Measurements from ENCODE around the gene TRPM2.

Gene TRPM2

GRCh38 chr21:44353191-44353970 is at the start of gene TRPM2:
TRPM2 (plus strand) TSS chr21:44353621; CDS start chr21:44353701, 80 bp downstream.
- intact Hi-C loops (cut with DNase I): no loop called here
- DNase-seq: peak in 7 of 10 donors; percentile 48 to 93 (median 69)

GRCh38 chr21:44304011-44304616 is 49.3 kb upstream of the TRPM2 start:
- DNase-seq: peak in 1 of 10 donors; percentile 47
- intact Hi-C loops (cut with DNase I): loop anchor here (5.0 kb wide), 1 partner anchor 33 kb away; the partner anchor contains the start of gene CFAP410

GRCh38 chr21:44304877-44305293 is 48.5 kb upstream of the TRPM2 start:
- intact Hi-C loops (cut with DNase I): loop anchor here (5.0 kb wide), 1 partner anchor 32 kb away; the partner anchor contains the start of gene CFAP410
- DNase-seq: peak; percentile 53 to 96 (median 74)

- intact Hi-C loops (cut with DNase I): no loop called here
- DNase-seq: peak in 1 of 10 donors; percentile 55
These were observed 47.7 kb upstream of the TRPM2 start for GRCh38 chr21:44305691-44306090.

- DNase-seq: no peak
- intact Hi-C loops (cut with DNase I): no loop called here
These were observed 46.3 kb upstream of the TRPM2 start for GRCh38 chr21:44306936-44307704.

- DNase-seq: no peak
- intact Hi-C loops (cut with DNase I): no loop called here
These were observed 42.6 kb upstream of the TRPM2 start for GRCh38 chr21:44310628-44311507.

- intact Hi-C loops (cut with DNase I): no loop called here
- no peak for DNase-seq
These were observed 41.3 kb upstream of the TRPM2 start for GRCh38 chr21:44312089-44312488.

GRCh38 chr21:44312716-44313115 is 40.7 kb upstream of the TRPM2 start:
- no peak for DNase-seq
- intact Hi-C loops (cut with DNase I): no loop called here

GRCh38 chr21:44313451-44313850 is 40.0 kb upstream of the TRPM2 start:
- intact Hi-C loops (cut with DNase I): no loop called here
- DNase-seq: no peak

GRCh38 chr21:44314128-44314527 is 39.3 kb upstream of the TRPM2 start:
- DNase-seq: no peak
- intact Hi-C loops (cut with DNase I): no loop called here

- intact Hi-C loops (cut with DNase I): no loop called here
These were observed 38.9 kb upstream of the TRPM2 start for GRCh38 chr21:44314561-44314960.

GRCh38 chr21:44315691-44316203 is 37.7 kb upstream of the TRPM2 start:
- intact Hi-C loops (cut with DNase I): no loop called here
- no peak for DNase-seq

More at GRCh38 chr21:44314561-44314960, 38.9 kb upstream of the TRPM2 start:
- no peak for DNase-seq

GRCh38 chr21:44316277-44316900 is 37.0 kb upstream of the TRPM2 start:
- DNase-seq: no peak
- intact Hi-C loops (cut with DNase I): no loop called here

GRCh38 chr21:44317241-44317782 is 36.1 kb upstream of the TRPM2 start:
- peak in 3 of 10 donors; percentile 52 to 94 (median 68) for DNase-seq
- intact Hi-C loops (cut with DNase I): no loop called here

- intact Hi-C loops (cut with DNase I): no loop called here
- DNase-seq: no peak
These were observed 35.5 kb upstream of the TRPM2 start for GRCh38 chr21:44317871-44318270.

GRCh38 chr21:44318489-44319285 is 34.7 kb upstream of the TRPM2 start:
- intact Hi-C loops (cut with DNase I): no loop called here
- no peak for DNase-seq

GRCh38 chr21:44319407-44320065 is 33.9 kb upstream of the TRPM2 start:
- DNase-seq: no peak
- intact Hi-C loops (cut with DNase I): loop anchor here (2.0 kb wide), 1 partner anchor 45 kb away; no protein-coding TSS in a partner anchor

GRCh38 chr21:44320847-44321246 is 32.6 kb upstream of the TRPM2 start:
- intact Hi-C loops (cut with DNase I): loop anchor here (2.0 kb wide), 1 partner anchor 46 kb away; no protein-coding TSS in a partner anchor
- no peak for DNase-seq
